Measurements from ENCODE around the gene PLA2G2D. TPM values are rescaled to one million over a fixed set of nuclear protein-coding genes. Genes with fewer than 3 reads are reported as not detected.

The PLA2G2D gene
- total and polyA plus RNA-seq, 2 of the 8 experiments (the other 6 are each of a cell fraction or from before 2014, with no cell fraction given), result not detected

DNA sequence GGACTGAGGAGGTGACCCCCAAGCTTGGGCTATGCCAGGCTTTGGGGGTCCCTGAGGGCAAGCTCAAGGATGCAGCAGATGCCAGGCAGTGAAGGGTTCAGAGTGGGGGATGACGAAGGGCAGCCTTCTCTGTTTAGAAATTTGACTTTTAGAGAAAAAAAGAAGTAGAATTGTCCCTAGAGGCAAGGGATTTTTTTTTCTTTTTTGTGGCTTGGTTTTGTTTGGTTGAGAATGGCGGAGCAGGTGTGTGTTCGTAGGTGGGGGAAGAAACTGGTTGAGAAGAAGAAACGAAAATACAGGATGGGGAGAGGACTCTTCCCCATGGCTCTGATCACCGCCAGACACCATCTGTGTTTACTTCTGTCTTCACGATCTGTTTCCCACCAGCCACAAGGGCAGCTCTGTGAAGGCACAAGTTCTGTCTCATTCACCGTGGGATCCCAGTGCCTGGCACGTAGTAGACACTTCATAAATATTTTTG, 41.1 kb downstream of the PLA2G2D start:
- H3K4me3 ChIP-seq (ENCODE audit: extremely low read depth in 1 of 4, insufficient read depth in 2 of 4, low read depth in 3 of 4, low read length in 4 of 4), result no peak overlapping the region
- H2BK120ac ChIP-seq (replicated peaks; ENCODE audit: low read depth, low read length), result no peak overlapping the region
- DNase-seq (ENCODE audit: low read depth in 1 of 2, low spot score in 2 of 2) (no peak), FAIRE-seq (no peak)
- no peak overlapping the region for H2BK12ac ChIP-seq (ENCODE audit: low read depth, low read length)
- no peak overlapping the region for H3K4ac ChIP-seq (replicated peaks; ENCODE audit: insufficient read length, low read depth, low read length)
- CTCF ChIA-PET (ENCODE audit: partially characterized antibody), result interaction anchor here (0.7 to 2.1 kb wide), 5 partner anchors 74 to 115 kb away, joined by 3 to 6 read pairs (median 4); no protein-coding TSS in a partner anchor
- H4K91ac ChIP-seq (replicated peaks; ENCODE audit: insufficient read length, low read length), result no peak overlapping the region
- TF ChIP-seq, protein P1, sequence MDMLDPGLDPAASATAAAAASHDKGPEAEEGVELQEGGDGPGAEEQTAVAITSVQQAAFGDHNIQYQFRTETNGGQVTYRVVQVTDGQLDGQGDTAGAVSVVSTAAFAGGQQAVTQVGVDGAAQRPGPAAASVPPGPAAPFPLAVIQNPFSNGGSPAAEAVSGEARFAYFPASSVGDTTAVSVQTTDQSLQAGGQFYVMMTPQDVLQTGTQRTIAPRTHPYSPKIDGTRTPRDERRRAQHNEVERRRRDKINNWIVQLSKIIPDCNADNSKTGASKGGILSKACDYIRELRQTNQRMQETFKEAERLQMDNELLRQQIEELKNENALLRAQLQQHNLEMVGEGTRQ (IDR thresholded peaks at IDR 0.05; ENCODE audit: low read length), result no peak
- TF ChIP-seq RBBP5 (IDR thresholded peaks at IDR 0.05; ENCODE audit: borderline replicate concordance, low read depth, low read length) (no peak), MAFK (IDR thresholded peaks at IDR 0.05; ENCODE audit: low read depth, low read length) (no peak), RAD21 (IDR thresholded peaks at IDR 0.05 in 1 of 2, conservative IDR thresholded peaks at IDR 0.05 in 1 of 2; ENCODE audit: low read depth in 2 of 2, low read length in 2 of 2) (no peak), CREB1 (IDR thresholded peaks at IDR 0.05) (no peak), MAX (IDR thresholded peaks at IDR 0.05) (no peak), SAP30 (IDR thresholded peaks at IDR 0.05; ENCODE audit: insufficient read depth, insufficient replicate concordance, low read length) (no peak), SP2 (IDR thresholded peaks at IDR 0.05; ENCODE audit: low read length) (no peak)
- TF ChIP-seq, protein P2, sequence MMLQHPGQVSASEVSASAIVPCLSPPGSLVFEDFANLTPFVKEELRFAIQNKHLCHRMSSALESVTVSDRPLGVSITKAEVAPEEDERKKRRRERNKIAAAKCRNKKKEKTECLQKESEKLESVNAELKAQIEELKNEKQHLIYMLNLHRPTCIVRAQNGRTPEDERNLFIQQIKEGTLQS (IDR thresholded peaks at IDR 0.05; ENCODE audit: insufficient read depth, low read depth, low read length), result no peak
- H2AK5ac ChIP-seq (ENCODE audit: low read depth, low read length), result no peak overlapping the region
- no peak overlapping the region for H2AFZ ChIP-seq (ENCODE audit: low read length)
- H4K8ac ChIP-seq (ENCODE audit: extremely low read depth, insufficient read depth, low read length), result no peak overlapping the region
- H3K4me2 ChIP-seq (ENCODE audit: insufficient read depth in 1 of 2, low read depth in 2 of 2, low read length in 2 of 2), result no peak overlapping the region
- H4K5ac ChIP-seq (ENCODE audit: insufficient read length, low read depth, low read length), result no peak overlapping the region
- H3K4me1 ChIP-seq (replicated peaks in 1 of 4; ENCODE audit: control insufficient read depth in 3 of 4, insufficient read depth in 4 of 4, low read length in 3 of 4), result no peaks in the 10 kb centered on the region; a peak in 2 of 7 replicates
- H3K79me2 ChIP-seq (ENCODE audit: control insufficient read depth in 1 of 2, insufficient read depth in 2 of 2, low read length in 2 of 2), result no peaks in the 10 kb centered on the region
- no peak overlapping the region for H3K56ac ChIP-seq (replicated peaks; ENCODE audit: insufficient read length, low read depth, low read length)
- H3K79me1 ChIP-seq (ENCODE audit: low read depth, low read length), result no peaks in the 10 kb centered on the region
- no peak overlapping the region for H3K23ac ChIP-seq (ENCODE audit: insufficient read length)
- H2BK15ac ChIP-seq (ENCODE audit: low read length), result no peak overlapping the region
- H2BK20ac ChIP-seq (ENCODE audit: low read length), result no peak overlapping the region
- H3K9ac ChIP-seq (replicated peaks in 1 of 4; ENCODE audit: extremely low read depth in 1 of 4, low read depth in 3 of 4, low read length in 3 of 4), result no peak overlapping the region
- H3K9me3 ChIP-seq (ENCODE audit: insufficient read depth in 2 of 2, low read depth in 1 of 2, low read length in 1 of 2), result no peaks in the 10 kb centered on the region
- H3K27me3 ChIP-seq (replicated peaks in 1 of 4; ENCODE audit: control insufficient read depth in 3 of 4, extremely low read depth in 1 of 4, insufficient read depth in 3 of 4, low read length in 3 of 4), result no peaks in the 10 kb centered on the region
- POLR2A ChIA-PET (ENCODE audit: partially characterized antibody), result no interaction called here
- no peaks in the 10 kb centered on the region for H4K20me1 ChIP-seq (replicated peaks in 1 of 2; ENCODE audit: control insufficient read depth in 1 of 2, insufficient read depth in 2 of 2, low read length in 2 of 2)
- 76% methylated on average over 8 of the region's 8 CpGs; no CpG with 5 or more reads in 1 of the 2 experiments for WGBS, 2 experiments (ENCODE audit: extremely low coverage in 1 of 2, insufficient coverage in 1 of 2, insufficient read length in 1 of 2, insufficient replicate concordance in 2 of 2, low coverage in 1 of 2, low lambda C conversion rate in 2 of 2, missing lambda C conversion rate in 1 of 2)
- no peak overlapping the region for H3K14ac ChIP-seq (ENCODE audit: insufficient read length)
- H3K23me2 ChIP-seq (ENCODE audit: low read depth, low read length), result no peaks in the 10 kb centered on the region
- H3K27ac ChIP-seq (ENCODE audit: low read depth, low read length), result no peak overlapping the region
- no peaks in the 10 kb centered on the region for H3K36me3 ChIP-seq (ENCODE audit: control insufficient read depth in 2 of 4, insufficient read depth in 4 of 4, low read length in 3 of 4)
- no peak overlapping the region for H2BK5ac ChIP-seq (ENCODE audit: low read depth, low read length)
- H3K18ac ChIP-seq (ENCODE audit: extremely low read depth, low read length), result no peak overlapping the region
